AG04450 (cell line): ENCODE data around the gene TRPC4AP. TPM values are rescaled to one million over a fixed set of nuclear protein-coding genes. Genes with fewer than 3 reads are reported as not detected.

Experiments used
- CTCF ChIA-PET: fragments of 300-600, 350-600 bp; formaldehyde crosslinking; extraction: SDS; loops from one replicate; lab custom pipeline; 2022; ENCODE audit warnings: antibody characterized with exemption, inconsistent platforms; lab: Charles Lee
- POLR2A ChIA-PET: fragments of 350-600 bp; formaldehyde crosslinking; extraction: SDS; loops from one replicate; lab custom pipeline; 2021; ENCODE audit warnings: antibody characterized with exemption, inconsistent platforms; lab: Yijun Ruan, JAX
- DNase-seq: peaks from one replicate; pipeline ENCODE4 v3.0.0-alpha.2; 2011; ENCODE audit warnings: low read depth, low spot score
- H3K27ac ChIP-seq: one replicate; pipeline ENCODE4 v1.5.1; 2012; ENCODE audit warnings: low read depth, low read length, control low read depth
- H3K27me3 ChIP-seq: one replicate; pipeline ENCODE4 v1.6.0; 2012; ENCODE audit warnings: low read length; ENCODE audit not compliant: control insufficient read depth, insufficient read depth
- H3K4me3 ChIP-seq: 2 replicates; pipeline ENCODE4 v1.5.1; 2011; ENCODE audit warnings: mild to moderate bottlenecking, low read depth, low read length, control low read depth
- H3K9me3 ChIP-seq: 2 replicates; pipeline ENCODE4 v1.5.1; 2012; ENCODE audit warnings: low read length; ENCODE audit not compliant: control insufficient read depth, insufficient read depth
- polyA plus RNA-seq: library from polyadenylated mRNA; depleted of rRNA; stranded (reverse); fragments of >200 nt; gene quantifications from 2 replicates; pipeline ENCODE4 v1.2.3, GENCODE V29; 2011; rRNA removed
- small RNA-seq: library from RNA; depleted of rRNA; stranded (forward); fragments of <200 nt; gene quantifications from one replicate; pipeline ENCODE3, GENCODE V24; 2012; ENCODE audit warnings: low read depth; ENCODE audit not compliant: insufficient read length
- TF ChIP-seq, protein P1 (sequence below): IDR thresholded peaks from 2 replicates; pipeline ENCODE4 v1.5.1; 2011; ENCODE audit warnings: low read depth, low read length, control low read depth, inconsistent platforms

The TRPC4AP gene
- polyA plus RNA-seq, 1 experiment = 85.4 TPM

DNA sequence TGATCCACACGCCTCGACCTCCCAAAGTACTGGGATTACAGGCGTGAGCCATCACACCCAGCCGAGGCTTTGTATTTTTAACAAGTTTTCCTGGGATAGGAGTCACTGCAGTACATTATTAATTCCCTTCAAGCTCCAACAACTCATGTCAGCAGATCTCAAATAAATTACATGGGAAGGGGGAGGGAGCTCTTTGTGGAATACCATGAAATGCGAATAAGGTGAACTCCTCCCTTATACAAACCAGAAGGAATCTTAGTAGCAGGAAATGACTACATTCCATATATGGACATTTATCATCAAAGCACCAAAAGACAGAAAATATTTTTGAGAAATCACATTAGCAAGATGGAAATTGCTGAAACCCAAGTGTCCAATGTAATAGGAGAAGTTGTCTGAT, 139.9 kb downstream of the TRPC4AP start:
- no peak for DNase-seq
- TF ChIP-seq, protein P1, sequence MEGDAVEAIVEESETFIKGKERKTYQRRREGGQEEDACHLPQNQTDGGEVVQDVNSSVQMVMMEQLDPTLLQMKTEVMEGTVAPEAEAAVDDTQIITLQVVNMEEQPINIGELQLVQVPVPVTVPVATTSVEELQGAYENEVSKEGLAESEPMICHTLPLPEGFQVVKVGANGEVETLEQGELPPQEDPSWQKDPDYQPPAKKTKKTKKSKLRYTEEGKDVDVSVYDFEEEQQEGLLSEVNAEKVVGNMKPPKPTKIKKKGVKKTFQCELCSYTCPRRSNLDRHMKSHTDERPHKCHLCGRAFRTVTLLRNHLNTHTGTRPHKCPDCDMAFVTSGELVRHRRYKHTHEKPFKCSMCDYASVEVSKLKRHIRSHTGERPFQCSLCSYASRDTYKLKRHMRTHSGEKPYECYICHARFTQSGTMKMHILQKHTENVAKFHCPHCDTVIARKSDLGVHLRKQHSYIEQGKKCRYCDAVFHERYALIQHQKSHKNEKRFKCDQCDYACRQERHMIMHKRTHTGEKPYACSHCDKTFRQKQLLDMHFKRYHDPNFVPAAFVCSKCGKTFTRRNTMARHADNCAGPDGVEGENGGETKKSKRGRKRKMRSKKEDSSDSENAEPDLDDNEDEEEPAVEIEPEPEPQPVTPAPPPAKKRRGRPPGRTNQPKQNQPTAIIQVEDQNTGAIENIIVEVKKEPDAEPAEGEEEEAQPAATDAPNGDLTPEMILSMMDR = no peak
- Histone ChIP-seq H3K27me3 (no peaks in the 10 kb centered on the region), H3K4me3 (no peak overlapping the region), H3K27ac (no peak overlapping the region), H3K9me3 (0 out of 2 replicates have a peak, but pooled peaks cover 4% of the 10 kb centered on the region)
- CTCF ChIA-PET = interaction anchor here (0.6 to 1.0 kb wide), 2 partner anchors 80 to 585 kb away, joined by 3 to 4 read pairs; no protein-coding TSS in a partner anchor
- POLR2A ChIA-PET = no interaction called here

Small RNAs within 50 kb of the gene (small RNA-seq; reads per million reads assigned to genes)
- 50.6 reads per million, percentile 85 among the genes with 10 or more reads in this experiment for gene MIR499A
- not detected for gene RF00275
- not detected for gene RNU6-407P

Other genes with a start within 250 kb of the TRPC4AP start
- 12.1 and 16.2 TPM in 2 replicates for gene GGT7, start 220.0 kb downstream of the TRPC4AP start, polyA plus RNA-seq
- 37.3 and 43.6 TPM in 2 replicates for gene ACSS2, start 216.2 kb downstream of the TRPC4AP start, polyA plus RNA-seq
- 71.6 and 77.4 TPM in 2 replicates for gene GSS, start 137.0 kb downstream of the TRPC4AP start, polyA plus RNA-seq
- gene MYH7B, start 136.9 kb downstream of the TRPC4AP start, polyA plus RNA-seq = 0.02 and 0.20 TPM in 2 replicates
- gene EDEM2, start 54.5 kb upstream of the TRPC4AP start, polyA plus RNA-seq = 28.3 and 30.3 TPM in 2 replicates
- 73.8 and 86.5 TPM in 2 replicates for gene PROCR, start 79.3 kb upstream of the TRPC4AP start, polyA plus RNA-seq
- gene MMP24, start 133.9 kb upstream of the TRPC4AP start, polyA plus RNA-seq = 0.40 and 0.45 TPM in 2 replicates
- 35.3 and 44.9 TPM in 2 replicates for gene MMP24OS, start 185.3 kb upstream of the TRPC4AP start, polyA plus RNA-seq
- gene EIF6, start 192.0 kb upstream of the TRPC4AP start, polyA plus RNA-seq = 133 and 157 TPM in 2 replicates
- gene FAM83C, start 199.6 kb upstream of the TRPC4AP start, polyA plus RNA-seq = not detected in 2 replicates